Cardiac fibroblast (primary cell): ENCODE data around the gene RASEF.

Experiments used
- DNase-seq, 2 donors: peaks; one replicate each; pipeline versions ENCODE4 v3.0.0 to v3.0.0-alpha.2; 2010; ENCODE audit warnings: low read depth in 2 of 2
- H3K4me3 ChIP-seq, 2 donors: replicated peaks in 1 of 2; 1 replicate in 1 of 2; 2 replicates in 1 of 2; pipeline ENCODE4 v1.5.1; 2011; ENCODE audit warnings: low read depth in 2 of 2, low read length in 2 of 2, mild to moderate bottlenecking in 2 of 2, moderate library complexity in 1 of 2
- TF ChIP-seq, protein P1 (sequence below): IDR thresholded peaks from one replicate; pipeline ENCODE4 v1.5.1; 2011; ENCODE audit warnings: low read depth, mild to moderate bottlenecking, low read length, inconsistent platforms

RASEF gene

GRCh38 chr9:83036043-83036442 lies 26.9 kb downstream of the RASEF start:
- TF ChIP-seq, protein P1, sequence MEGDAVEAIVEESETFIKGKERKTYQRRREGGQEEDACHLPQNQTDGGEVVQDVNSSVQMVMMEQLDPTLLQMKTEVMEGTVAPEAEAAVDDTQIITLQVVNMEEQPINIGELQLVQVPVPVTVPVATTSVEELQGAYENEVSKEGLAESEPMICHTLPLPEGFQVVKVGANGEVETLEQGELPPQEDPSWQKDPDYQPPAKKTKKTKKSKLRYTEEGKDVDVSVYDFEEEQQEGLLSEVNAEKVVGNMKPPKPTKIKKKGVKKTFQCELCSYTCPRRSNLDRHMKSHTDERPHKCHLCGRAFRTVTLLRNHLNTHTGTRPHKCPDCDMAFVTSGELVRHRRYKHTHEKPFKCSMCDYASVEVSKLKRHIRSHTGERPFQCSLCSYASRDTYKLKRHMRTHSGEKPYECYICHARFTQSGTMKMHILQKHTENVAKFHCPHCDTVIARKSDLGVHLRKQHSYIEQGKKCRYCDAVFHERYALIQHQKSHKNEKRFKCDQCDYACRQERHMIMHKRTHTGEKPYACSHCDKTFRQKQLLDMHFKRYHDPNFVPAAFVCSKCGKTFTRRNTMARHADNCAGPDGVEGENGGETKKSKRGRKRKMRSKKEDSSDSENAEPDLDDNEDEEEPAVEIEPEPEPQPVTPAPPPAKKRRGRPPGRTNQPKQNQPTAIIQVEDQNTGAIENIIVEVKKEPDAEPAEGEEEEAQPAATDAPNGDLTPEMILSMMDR = no peak
- no peak overlapping the region for H3K4me3 ChIP-seq
- no peak for DNase-seq

GRCh38 chr9:83035143-83035542 lies 27.8 kb downstream of the RASEF start:
- H3K4me3 ChIP-seq = no peak overlapping the region
- DNase-seq = no peak
- TF ChIP-seq, protein P1 = no peak

- H3K4me3 ChIP-seq = no peak overlapping the region
- TF ChIP-seq, protein P1 = no peak
- DNase-seq = no peak
Measured at GRCh38 chr9:83034587-83034986, 28.4 kb downstream of the RASEF start.

DNA sequence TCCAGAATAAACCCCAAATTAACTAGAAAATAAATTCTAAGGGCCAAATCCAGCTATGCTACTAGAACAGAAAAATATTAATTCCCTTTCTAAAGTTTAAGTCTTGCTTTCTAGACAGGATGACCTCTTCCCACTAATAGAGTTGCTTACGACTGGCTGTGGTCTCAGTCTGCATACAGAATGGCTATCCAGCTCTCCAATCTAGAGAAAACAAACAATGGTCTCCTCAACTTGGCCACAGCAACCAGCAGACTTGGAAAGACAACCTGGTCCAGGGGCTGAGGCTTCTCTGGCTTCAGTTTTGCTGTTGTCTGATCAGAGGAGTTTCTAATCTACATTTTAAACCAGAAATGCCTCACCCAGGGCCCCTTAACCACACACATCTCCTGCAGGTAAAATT lies 28.9 kb downstream of the RASEF start:
- no peak for DNase-seq
- TF ChIP-seq, protein P1 = no peak
- H3K4me3 ChIP-seq = no peak overlapping the region

DNA sequence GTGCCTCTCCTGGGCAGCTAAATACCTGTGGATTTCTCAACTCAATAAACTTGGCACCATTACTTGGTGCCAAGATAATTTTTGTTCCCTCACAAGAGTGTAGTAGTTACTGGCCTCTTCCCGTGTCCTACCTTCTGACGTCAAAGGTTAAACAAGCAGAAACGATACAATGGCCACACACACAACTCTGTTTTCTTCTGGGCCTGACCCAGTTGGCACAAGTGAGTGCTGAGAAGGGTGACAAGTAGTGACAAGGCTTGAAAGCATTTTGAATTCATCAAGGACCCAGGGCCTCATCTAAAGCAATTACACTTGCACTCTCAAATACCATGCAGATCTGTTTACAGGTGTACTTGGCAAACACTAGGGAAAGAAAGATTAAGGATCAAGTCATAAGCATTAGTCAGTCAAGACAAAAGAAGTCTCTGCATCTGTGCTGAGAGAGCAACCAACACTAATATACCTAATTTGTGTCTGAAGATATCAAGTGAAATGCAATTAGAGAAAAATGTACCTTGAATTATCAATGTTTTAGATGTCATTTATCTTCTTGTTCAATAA lies 30.8 kb downstream of the RASEF start:
- DNase-seq = no peak
- TF ChIP-seq, protein P1 = no peak
- no peak overlapping the region for H3K4me3 ChIP-seq

GRCh38 chr9:83030391-83031107 lies 32.4 kb downstream of the RASEF start:
- no peak overlapping the region for H3K4me3 ChIP-seq
- DNase-seq = no peak
- TF ChIP-seq, protein P1 = no peak
